HG02884 (cell line): Measurements from ENCODE around the gene PACC1.
"Not testable (repeated sequence)": the region's sequence is repeated elsewhere in the genome, so short reads cannot be mapped to it uniquely, and the experiment has no call there.

ENCODE experiments used
- ATAC-seq: cut with Tn5 transposase; IDR thresholded peaks from one replicate; pipeline ENCODE4 v1.9.1; 2021; ENCODE audit warnings: mild to moderate bottlenecking, moderate library complexity; ENCODE audit not compliant: unreplicated experiment

Gene PACC1

DNA sequence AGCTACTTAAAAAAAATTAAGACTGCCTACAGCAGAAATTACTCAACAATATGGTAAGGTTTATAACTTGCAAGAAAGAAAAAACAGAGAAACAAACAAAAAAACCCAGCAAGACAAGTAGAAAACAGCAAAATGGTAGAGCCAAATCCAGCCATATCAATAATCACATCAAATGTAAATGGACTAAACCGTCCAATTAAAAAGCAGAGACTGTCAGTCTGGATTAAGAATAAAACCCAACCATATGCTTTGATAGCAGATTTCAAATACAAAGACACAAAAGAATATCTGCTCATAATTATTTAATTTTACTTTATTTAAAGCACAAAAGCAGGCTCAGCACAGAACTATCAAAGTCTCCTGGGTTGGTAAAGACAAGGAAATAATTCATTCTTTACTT lies 17.5 kb downstream of the PACC1 start:
- ATAC-seq, result no peak

DNA sequence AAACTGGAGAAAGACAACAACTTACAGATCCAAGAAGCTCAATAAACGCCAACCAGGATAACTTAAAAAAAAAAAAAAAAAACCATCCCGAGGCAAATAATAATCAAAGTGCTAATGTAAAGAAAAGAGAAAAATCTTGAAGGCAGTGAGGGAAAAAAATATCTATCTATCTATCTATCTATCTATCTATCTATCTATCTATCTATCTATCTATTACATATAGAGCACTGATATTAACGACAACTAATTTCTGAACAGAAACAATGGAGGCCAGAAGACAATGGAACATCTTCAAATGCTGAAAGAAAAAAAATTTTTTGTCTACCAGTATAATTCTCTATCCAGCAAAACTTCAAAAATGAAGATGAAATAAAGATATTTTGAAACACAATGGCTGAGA lies 18.0 kb downstream of the PACC1 start:
- ATAC-seq, result no peak

DNA sequence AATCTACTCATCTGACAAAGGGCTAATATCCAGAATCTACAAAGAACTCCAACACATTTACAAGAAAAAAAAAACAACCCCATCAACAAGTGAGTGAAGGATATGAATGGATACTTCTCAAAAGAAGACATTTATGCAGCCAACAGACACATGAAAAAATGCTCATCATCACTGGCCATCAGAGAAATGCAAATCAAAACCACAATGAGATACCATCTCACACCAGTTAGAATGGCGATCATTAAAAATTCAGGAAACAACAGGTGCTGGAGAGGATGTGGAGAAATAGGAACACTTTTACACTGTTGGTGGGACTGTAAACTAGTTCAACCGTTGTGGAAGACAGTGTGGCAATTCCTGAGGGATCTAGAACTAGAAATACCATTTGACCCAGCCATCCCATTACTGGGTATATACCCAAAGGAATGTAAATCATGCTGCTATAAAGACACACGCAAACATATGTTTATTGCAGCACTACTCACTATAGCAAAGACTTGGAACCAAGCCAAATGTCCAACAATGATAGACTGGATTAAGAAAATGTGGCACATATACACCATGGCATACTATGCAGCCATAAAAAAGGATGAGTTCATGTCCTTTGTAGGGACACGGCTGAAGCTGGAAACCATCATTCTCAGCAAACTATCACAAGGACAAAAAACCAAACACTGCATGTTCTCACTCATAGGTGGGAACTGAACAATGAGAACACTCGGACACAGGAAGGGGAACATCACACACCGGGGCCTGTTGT lies 18.8 kb downstream of the PACC1 start:
- ATAC-seq, result not testable (repeated sequence)

GRCh38 chr1:212388985-212389716 lies 25.5 kb downstream of the PACC1 start:
- no peak for ATAC-seq

DNA sequence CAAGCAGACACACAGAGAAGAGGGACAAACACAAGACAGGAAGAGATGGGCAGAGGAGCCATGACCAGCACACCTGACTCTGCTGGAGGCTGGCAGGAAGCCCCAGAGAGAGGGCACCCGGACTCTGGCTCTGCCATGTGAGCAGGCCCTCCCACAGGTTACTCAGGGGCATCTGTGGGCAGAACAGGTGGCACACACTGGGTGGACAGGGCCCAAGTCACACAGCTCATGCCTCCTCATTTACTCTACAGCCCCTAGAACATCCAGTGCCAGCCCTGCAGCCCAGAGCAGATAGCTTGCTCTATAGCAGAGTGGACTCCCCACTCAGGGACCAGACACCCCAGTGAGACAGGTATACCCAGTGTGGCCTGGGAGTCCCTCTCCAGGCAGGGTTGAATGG lies 28.7 kb downstream of the PACC1 start:
- ATAC-seq, result no peak

GRCh38 chr1:212381397-212382035 lies 33.2 kb downstream of the PACC1 start:
- no peak for ATAC-seq

GRCh38 chr1:212379366-212379765 lies 35.3 kb downstream of the PACC1 start:
- no peak for ATAC-seq

DNA sequence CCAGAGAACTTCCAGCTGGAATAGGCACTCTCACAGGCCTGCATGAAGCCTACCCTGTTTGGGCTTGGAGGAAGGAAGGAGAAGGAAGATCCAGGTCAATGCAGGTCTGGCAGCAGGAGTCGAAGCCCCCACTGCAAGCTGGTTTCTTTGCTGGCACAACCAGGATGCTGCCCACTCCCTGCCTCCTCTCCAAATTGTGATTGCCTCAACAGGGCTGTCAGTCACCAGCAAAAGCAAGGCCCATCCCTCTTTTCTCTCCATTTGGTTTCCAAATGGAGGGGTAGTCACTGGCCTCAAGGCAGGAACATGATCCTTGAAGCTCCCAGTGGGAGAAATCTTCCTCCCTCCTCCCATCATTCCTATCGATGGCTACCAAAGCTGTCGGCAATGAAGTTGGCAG lies 37.0 kb downstream of the PACC1 start:
- ATAC-seq, result no peak

DNA sequence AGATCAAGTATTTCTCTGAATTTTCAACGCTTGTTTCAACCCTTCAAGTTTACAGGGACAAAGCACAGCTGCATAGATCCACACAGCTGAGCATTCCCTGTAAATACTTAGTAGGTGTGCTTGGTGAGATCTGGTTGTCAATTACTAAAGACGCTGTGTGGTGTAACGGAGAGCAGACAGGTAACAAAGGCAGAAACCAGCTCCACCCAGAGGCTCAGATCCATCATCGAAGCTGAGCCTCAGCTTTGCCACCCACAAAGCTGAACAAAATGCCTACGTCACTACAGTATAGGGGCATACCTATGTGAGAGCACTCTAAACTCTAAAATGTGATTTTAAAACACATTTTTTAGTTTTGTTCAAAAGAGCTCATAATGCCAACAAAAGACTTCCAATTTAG lies 38.7 kb downstream of the PACC1 start:
- no peak for ATAC-seq

GRCh38 chr1:212368073-212368484 lies 46.6 kb downstream of the PACC1 start:
- peak; percentile 69 for ATAC-seq

- ATAC-seq, result no peak
Observed at GRCh38 chr1:212367474-212368072, 47.1 kb downstream of the PACC1 start.

- ATAC-seq, result no peak
Observed at GRCh38 chr1:212366901-212367300, 47.8 kb downstream of the PACC1 start.

GRCh38 chr1:212364985-212365384 lies 49.7 kb downstream of the PACC1 start:
- no peak for ATAC-seq

GRCh38 chr1:212359794-212360479 lies 54.7 kb downstream of the PACC1 start:
- ATAC-seq, result no peak

GRCh38 chr1:212355230-212355969 lies 59.3 kb downstream of the PACC1 start:
- ATAC-seq, result no peak

DNA sequence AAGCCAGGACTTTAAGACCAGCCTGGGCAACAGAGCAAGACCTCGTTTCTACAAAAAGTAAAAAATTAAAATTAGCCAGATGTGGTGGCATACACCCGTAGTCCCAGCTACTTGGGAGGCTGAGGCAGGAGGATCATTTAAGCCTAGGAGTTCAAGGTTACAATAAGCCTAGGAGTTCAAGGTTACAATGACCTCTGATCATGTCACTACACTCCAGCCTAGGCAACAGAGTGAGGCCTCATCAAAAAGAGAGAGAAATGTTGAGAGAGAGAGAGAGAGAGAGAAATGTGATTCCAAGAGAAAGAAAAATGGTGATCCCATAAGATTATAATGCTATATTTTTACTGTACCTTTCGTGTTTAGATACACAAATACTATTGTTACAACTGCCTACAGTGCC lies 60.2 kb downstream of the PACC1 start:
- no peak for ATAC-seq

DNA sequence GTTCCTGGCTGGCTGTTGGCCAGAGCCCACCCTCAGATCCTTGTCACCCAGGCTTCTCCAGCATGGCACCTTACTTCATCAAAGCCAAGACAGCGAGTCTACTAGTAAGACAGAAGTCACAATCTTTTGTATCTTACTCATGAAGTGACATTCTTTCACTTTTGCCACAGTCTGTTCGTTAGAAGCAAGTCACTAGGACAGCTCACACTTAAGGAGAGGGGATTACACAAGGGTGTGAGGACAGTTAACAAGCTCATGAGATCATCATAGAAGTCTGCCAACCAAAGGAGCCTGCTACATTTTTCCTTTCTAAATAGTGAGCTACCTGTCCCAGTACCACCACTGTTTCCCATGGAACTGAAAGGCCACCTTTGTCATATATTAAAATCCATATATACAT lies 61.5 kb downstream of the PACC1 start:
- no peak for ATAC-seq

DNA sequence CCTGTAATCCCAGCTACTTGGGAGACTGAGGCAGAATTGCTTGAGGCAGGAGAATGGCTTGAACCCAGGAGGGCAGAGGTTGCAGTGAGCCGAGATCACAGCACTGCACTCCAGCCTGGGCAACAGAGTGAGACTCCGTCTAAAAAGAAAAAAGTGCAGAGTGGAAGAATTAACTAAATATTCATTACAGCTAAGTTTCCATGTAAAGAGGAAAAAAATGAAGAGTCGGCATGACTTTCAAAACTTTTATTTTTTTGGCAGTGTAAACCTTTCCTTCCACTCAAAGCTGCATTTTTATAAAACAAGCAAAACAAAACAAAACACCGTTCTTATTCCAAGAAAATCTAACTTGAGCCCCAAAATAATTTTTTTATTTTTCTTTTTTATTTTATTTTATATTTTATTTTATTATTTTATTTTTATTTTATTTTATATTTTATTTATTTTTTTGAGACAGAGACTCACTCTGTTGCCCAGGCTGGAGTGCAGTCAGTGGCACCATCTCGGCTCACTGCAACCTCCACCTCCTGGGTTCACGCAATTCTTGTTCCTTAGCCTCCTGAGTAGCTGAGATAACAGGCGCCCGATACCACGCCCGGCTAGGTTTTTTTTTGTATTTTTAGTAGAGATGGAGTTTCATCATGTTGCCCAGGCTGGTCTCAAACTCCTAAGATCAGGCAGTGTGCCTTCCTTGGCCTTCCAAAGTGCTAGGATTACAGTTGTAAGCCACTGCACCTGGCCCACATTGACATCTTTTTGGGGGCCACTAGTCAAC lies 62.9 kb downstream of the PACC1 start:
- ATAC-seq, result no peak

- no peak for ATAC-seq
Observed at GRCh38 chr1:212346601-212347000, 68.1 kb downstream of the PACC1 start.

GRCh38 chr1:212344905-212345304 lies 69.8 kb downstream of the PACC1 start:
- no peak for ATAC-seq
